GM13976 (cell line): ENCODE data around the gene SERGEF.

Source experiments
- DNase-seq: peaks from one replicate; pipeline ENCODE4 v3.0.0; 2012; ENCODE audit warnings: low spot score
- CTCF ChIP-seq: IDR thresholded peaks from 2 replicates; pipeline ENCODE4 v1.5.1; 2012; ENCODE audit warnings: borderline replicate concordance, mild to moderate bottlenecking; ENCODE audit not compliant: insufficient read depth; ENCODE audit errors: extremely low read depth, missing control alignments, control extremely low read depth
- in situ Hi-C: fragments of 300-500 bp; cut with MboI; formaldehyde crosslinking; loops from one replicate; pipeline ENCODE4 v1.12.0; 2022; ENCODE audit warnings: low sequenced_read_pairs, mixed read lengths, inconsistent platforms; ENCODE audit not compliant: unreplicated experiment

The SERGEF gene

GRCh38 chr11:17840101-17840548 lies 172.7 kb downstream of the SERGEF start:
- TF ChIP-seq CTCF, result no peak
- in situ Hi-C loops, result no loop called here
- DNase-seq, result no peak

GRCh38 chr11:17839450-17839849 lies 173.4 kb downstream of the SERGEF start:
- in situ Hi-C loops, result no loop called here
- TF ChIP-seq CTCF, result no peak
- no peak for DNase-seq

- no peak for DNase-seq
- no peak for TF ChIP-seq CTCF
- in situ Hi-C loops, result no loop called here
These were observed 174.7 kb downstream of the SERGEF start for GRCh38 chr11:17838102-17838501.

GRCh38 chr11:17831883-17832282 lies 181.0 kb downstream of the SERGEF start:
- no peak for TF ChIP-seq CTCF
- in situ Hi-C loops, result no loop called here
- DNase-seq, result no peak

- no peak for DNase-seq
- in situ Hi-C loops, result no loop called here
- TF ChIP-seq CTCF, result no peak
These were observed 181.6 kb downstream of the SERGEF start for GRCh38 chr11:17831228-17831627.

- in situ Hi-C loops, result no loop called here
- no peak for DNase-seq
- no peak for TF ChIP-seq CTCF
These were observed 184.5 kb downstream of the SERGEF start for GRCh38 chr11:17828311-17828751.

- no peak for DNase-seq
- TF ChIP-seq CTCF, result no peak
These were observed 185.8 kb downstream of the SERGEF start for GRCh38 chr11:17827006-17827405.

More at GRCh38 chr11:17827006-17827405, 185.8 kb downstream of the SERGEF start:
- in situ Hi-C loops, result no loop called here
